Measurements from ENCODE around the gene TMEM200B. TPM values are rescaled to one million over a fixed set of nuclear protein-coding genes. Genes with fewer than 3 reads are reported as not detected.

Gene TMEM200B
- total RNA-seq, 1 experiment from 2014 or later, result 12.6 TPM

- H3K36me3 Mint-ChIP-seq (ENCODE audit: insufficient read depth in 1 of 3, low read depth in 3 of 3), result peaks cover 9 to 29% (median 26%) of the 10 kb centered on the region in 3 experiments; a peak in 6 of 7 replicates
- no peaks in the 10 kb centered on the region for H3K27me3 Mint-ChIP-seq (ENCODE audit: low read depth)
- Histone ChIP-seq H2BK20ac (ENCODE audit: low read depth, low read length, poor library complexity, severe bottlenecking) (no peak overlapping the region), H4K20me1 (ENCODE audit: control insufficient read depth, insufficient read depth, insufficient read length) (no peaks in the 10 kb centered on the region), H3T11ph (ENCODE audit: low read length) (no peak overlapping the region), H4K91ac (ENCODE audit: insufficient read length, low read depth, low read length) (no peak overlapping the region), H3K4me2 (ENCODE audit: insufficient read depth, insufficient read length, low read length) (no peak overlapping the region), H3K79me1 (ENCODE audit: insufficient read depth, low read depth, low read length, poor library complexity, severe bottlenecking) (no peaks in the 10 kb centered on the region), H2BK12ac (ENCODE audit: insufficient read length, low read depth, low read length) (no peak overlapping the region), H3K79me2 (ENCODE audit: insufficient read depth, low read length) (no peaks in the 10 kb centered on the region), H3K4ac (ENCODE audit: low read depth, low read length) (no peak overlapping the region), H2BK120ac (ENCODE audit: low read depth, low read length, poor library complexity, severe bottlenecking) (no peak overlapping the region), H3K9me3 (ENCODE audit: control insufficient read depth, low read depth, low read length) (no peaks in the 10 kb centered on the region), H3K9ac (ENCODE audit: extremely low read depth, insufficient read length, low read length) (no peak overlapping the region), H4K8ac (replicated peaks; ENCODE audit: insufficient read length, low read depth, low read length) (no peak overlapping the region), H3K4me1 (ENCODE audit: insufficient read depth, low read length) (no peaks in the 10 kb centered on the region), H3K18ac (ENCODE audit: insufficient read length, low read depth, low read length) (no peak overlapping the region), H2BK15ac (ENCODE audit: low read depth, low read length) (no peak overlapping the region), H3K23me2 (ENCODE audit: insufficient read length, low read depth, low read length, poor library complexity, severe bottlenecking) (no peaks in the 10 kb centered on the region), H3K56ac (ENCODE audit: insufficient read length, low read depth, low read length) (no peak overlapping the region), H3K27ac (ENCODE audit: insufficient read length, low read depth, low read length) (no peak overlapping the region), H2AK5ac (ENCODE audit: insufficient read length, low read length) (no peak overlapping the region), H4K5ac (ENCODE audit: insufficient read length, low read depth, low read length) (no peak overlapping the region), H2AFZ (ENCODE audit: low read length) (no peak overlapping the region), H2BK5ac (ENCODE audit: insufficient read length, low read length) (no peak overlapping the region), H3K23ac (ENCODE audit: insufficient read length, low read depth, low read length) (no peak overlapping the region), H3K14ac (ENCODE audit: insufficient read depth, low read length) (no peak overlapping the region), H3K27me3 (ENCODE audit: insufficient read depth, low read length) (no peaks in the 10 kb centered on the region)
- no peak for TF ChIP-seq CTCF (conservative IDR thresholded peaks at IDR 0.05)
- H3K4me1 Mint-ChIP-seq, result peaks cover 9 to 11% of the 10 kb centered on the region in 2 experiments
- DNase-seq, result no peak
- no peak overlapping the region for H3K4me3 Mint-ChIP-seq
- no peak overlapping the region for H3K27ac Mint-ChIP-seq
- WGBS (ENCODE audit: extremely low coverage, insufficient read length, low lambda C conversion rate), result no CpG with 5 or more reads among the region's 1 CpG
- H3K9me3 Mint-ChIP-seq, result no peaks in the 10 kb centered on the region
These were observed 23.2 kb downstream of the TMEM200B start for GRCh38 chr1:29100487-29100886.
